HG02610 (cell line): ENCODE measurements around the gene A4GALT.

ENCODE experiments used
- ATAC-seq: cut with Tn5 transposase; IDR thresholded peaks from one replicate; pipeline ENCODE4 v1.9.1; 2021; ENCODE audit warnings: mild to moderate bottlenecking, moderate library complexity; ENCODE audit not compliant: unreplicated experiment

Gene A4GALT

DNA sequence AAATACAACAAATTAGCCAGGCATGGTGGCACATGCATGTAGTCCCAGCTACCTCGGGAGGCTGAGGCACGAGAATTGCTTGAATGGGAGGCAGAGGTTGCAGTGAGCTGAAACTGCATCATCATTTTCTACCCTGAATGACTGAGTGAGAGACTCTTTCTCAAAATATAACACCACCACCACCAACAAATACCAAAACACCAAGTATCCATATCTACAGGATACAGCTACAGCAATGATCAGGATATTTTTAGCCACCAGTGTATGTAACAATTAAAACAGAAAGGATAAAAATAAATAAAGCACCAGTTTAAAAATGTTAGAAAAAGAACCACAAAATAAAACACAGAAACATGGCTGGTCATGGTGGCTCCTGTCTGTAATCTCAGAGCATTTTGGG is 13.2 kb downstream of the A4GALT start:
- ATAC-seq: no peak

GRCh38 chr22:42704896-42705295 is 15.8 kb downstream of the A4GALT start:
- ATAC-seq: no peak

- no peak for ATAC-seq
Measured at GRCh38 chr22:42702675-42703074, 18.0 kb downstream of the A4GALT start.

- ATAC-seq: no peak
Measured at GRCh38 chr22:42701694-42702093, 19.0 kb downstream of the A4GALT start.

DNA sequence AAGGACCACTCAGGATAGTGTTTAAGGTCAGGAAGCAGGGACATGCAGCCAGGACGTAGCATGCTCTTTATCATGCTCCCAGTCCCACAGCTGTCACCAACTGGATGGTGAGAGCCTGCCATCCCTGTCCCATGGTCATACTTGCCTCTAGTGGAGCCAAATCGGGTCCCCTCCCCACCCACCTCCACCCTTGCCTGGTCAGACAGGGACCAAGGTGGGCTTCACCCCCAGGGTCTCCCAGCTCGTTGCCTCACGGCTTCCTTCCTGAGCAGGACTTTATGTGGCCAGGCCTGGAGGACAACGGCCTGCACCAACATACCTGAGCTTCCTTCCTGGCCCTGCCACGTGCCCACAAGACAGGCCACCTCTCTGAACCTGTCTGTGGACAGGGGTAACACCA is 19.8 kb downstream of the A4GALT start:
- ATAC-seq: no peak

GRCh38 chr22:42700355-42700754 is 20.3 kb downstream of the A4GALT start:
- ATAC-seq: no peak

DNA sequence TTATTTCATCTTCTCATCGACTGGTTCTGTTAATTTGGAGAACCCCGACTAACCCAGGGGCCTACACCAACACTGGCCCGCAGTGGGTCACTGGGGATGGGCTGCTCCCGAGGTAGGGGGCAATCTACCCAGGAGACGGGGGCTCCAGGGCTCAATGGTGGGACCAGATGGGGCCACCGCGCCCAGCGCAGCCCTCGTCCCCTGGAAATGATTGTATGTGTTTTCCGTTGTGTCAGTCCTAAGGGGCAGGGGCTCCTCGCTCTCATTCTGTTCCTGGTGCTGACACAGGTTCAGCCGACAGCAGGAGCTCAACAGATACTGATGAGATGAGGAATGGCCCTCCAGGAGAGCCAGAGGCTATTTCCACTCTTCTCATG is 20.7 kb downstream of the A4GALT start:
- ATAC-seq: no peak

DNA sequence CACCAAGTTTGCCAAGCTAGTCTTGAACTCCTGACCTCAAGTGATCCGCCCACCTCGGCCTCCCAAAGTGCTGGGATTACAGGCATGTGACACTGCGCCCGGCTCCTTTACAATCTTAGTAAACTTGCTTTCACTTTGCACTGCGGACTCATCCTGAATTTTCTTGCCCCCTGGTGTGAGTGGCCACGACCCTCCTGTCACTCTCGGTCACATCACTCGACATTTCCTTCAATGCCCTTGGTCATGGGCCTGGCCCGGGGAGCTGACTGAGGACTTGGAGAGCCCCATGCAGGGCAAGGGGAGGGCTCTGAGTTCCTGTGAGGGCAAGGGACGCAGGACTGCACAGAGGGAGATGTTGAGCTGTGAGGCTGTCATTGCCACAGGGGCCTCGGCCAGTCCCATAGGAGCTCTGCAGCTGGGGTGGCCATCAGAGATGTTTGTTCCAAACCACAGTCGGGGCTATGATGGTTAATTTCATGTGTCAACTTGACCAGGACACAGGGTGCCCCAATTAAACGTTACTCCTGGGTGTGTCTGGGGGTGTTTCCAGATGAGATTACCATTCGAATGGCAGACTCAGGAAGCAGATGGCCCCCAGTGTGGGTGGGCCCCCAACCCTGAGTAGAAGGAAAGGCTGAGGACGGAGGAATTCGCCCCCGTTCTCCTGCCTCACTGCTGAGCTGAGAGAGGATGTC is 21.2 kb downstream of the A4GALT start:
- no peak for ATAC-seq

GRCh38 chr22:42697542-42698013 is 23.1 kb downstream of the A4GALT start:
- ATAC-seq: no peak

GRCh38 chr22:42696331-42696967 is 24.2 kb downstream of the A4GALT start:
- no peak for ATAC-seq

DNA sequence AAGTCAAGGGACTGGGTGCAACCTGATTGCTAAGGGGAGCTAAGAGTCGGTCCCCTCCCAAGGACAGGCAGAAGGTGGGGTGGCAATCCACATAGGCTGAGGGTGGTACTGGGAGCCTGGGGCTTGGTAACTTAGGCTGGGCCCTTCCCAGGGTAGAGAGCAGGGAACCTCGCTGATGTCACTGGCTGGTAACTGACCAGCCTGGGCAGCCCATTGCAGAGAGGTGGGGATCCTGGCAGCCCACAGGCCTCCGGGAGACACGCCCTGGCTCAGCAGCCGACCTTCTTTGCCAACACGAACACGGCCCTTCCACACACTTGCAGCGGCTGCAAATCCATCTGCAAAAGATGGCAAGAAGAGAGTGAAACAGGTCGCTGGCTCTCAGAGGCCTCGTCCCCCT is 25.4 kb downstream of the A4GALT start:
- ATAC-seq: no peak

- no peak for ATAC-seq
Measured at GRCh38 chr22:42693763-42694683, 26.6 kb downstream of the A4GALT start.

- no peak for ATAC-seq
Measured at GRCh38 chr22:42693055-42693762, 27.5 kb downstream of the A4GALT start.

GRCh38 chr22:42692239-42693054 is 28.2 kb downstream of the A4GALT start:
- no peak for ATAC-seq

DNA sequence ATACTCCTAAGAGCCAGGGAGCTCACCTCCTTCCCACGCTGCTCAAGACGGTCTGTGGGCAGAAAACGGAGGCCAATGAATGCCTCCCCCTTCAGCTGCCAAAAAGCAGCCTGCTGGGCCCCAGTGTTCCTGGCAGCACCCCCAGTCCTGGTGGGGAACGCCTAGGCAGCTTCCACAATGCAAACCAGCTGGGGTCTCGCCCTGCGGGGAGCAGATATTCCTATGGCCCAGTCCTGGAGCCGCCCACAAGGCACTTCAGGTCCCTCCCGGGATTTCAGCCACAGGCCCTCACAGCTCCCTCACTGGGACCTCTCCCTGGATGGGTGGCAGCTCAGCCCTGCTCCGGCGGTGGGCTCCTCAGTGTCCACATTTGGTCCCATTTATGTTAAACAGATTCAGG is 29.2 kb downstream of the A4GALT start:
- ATAC-seq: no peak

DNA sequence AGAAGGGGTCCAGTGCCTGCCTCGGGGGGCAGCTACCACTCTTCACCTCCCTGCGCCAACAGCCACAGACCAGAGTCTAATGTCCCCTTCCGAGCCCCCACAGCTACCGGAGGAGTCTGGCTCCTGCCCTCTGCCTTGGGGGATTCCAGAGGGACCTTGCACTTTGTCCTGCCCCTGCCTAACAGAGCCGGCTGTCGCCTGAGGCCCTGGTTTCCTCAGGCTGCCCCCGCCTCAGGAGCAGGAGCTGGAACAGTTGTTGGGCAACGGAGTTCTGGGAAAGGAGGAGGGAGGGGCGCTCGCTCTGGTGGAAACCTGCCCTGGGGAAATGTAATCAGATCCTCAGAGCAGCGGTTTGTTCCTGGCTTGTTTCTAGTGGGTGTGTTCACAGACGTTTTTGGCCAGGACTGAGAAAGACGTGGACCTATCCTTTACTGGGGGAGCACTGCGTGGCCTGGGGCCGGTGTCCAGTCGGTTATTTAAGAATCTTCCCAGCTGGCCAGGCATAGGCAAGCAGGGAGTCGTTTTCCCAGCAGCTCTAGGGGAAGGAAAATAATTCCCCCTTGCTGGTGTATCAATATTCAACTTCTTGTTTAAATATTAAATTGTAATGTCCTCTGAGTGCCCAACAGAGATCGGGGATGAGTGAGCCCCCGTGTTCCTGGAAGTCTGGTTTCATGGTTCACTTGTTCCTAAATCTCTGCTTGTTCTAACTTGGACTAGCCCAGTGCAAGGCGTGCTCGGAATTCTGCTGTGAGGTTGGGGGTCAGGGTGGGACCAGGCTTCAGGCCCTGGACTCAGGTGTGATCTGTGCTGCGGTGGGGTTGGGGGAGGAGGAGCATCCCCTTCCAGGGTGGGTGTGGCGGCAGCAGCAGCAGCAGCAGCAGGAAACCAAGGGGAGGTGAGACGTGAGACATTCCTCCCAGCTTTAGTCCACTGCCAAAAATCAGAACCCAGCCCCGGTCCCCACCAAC is 32.1 kb downstream of the A4GALT start:
- no peak for ATAC-seq

GRCh38 chr22:42686756-42687491 is 33.7 kb downstream of the A4GALT start:
- no peak for ATAC-seq

DNA sequence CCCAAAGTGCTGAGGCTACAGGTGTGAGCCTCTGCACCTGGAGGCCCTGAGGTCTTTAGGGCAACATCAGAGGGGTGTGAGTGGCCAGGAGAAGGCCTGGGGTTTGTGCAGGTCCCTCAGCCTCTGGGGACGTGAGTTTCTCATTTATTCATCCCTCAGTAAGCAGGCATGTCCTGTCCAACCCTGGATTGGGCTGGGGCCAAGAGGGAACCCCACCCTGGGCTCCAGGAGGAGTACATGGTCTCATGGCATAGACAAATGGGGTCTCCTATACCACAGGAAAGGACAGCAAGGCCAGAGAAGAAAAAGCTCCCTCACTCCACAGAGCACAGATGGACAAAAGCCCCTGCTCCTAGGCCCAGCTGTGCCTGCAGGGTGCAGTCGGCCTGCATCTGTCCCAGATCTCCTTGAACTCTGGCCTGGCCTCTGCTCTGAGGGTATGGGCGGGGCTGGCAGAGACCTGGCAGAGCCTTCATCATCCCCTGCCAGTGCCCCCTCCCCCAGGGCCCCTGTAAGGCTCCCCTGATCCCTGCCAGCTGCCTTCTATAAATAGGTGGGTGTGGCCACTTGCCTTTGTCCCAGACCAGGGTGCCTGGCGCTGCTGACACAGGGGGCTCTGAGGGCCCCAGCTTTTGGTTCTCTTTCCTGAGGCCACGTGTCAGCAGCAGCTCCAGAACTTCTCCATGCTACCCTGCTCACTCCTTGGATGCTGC is 34.6 kb downstream of the A4GALT start:
- no peak for ATAC-seq
